ENCODE data around the gene RING1. TPM values are rescaled to one million over a fixed set of nuclear protein-coding genes. Genes with fewer than 3 reads are reported as not detected.

Gene RING1
- total and polyA plus RNA-seq, 10 of the 15 experiments (the other 5 are each of a cell fraction or from before 2014, with no cell fraction given) = 2.0 to 27.2 (median 15.8) TPM

DNA sequence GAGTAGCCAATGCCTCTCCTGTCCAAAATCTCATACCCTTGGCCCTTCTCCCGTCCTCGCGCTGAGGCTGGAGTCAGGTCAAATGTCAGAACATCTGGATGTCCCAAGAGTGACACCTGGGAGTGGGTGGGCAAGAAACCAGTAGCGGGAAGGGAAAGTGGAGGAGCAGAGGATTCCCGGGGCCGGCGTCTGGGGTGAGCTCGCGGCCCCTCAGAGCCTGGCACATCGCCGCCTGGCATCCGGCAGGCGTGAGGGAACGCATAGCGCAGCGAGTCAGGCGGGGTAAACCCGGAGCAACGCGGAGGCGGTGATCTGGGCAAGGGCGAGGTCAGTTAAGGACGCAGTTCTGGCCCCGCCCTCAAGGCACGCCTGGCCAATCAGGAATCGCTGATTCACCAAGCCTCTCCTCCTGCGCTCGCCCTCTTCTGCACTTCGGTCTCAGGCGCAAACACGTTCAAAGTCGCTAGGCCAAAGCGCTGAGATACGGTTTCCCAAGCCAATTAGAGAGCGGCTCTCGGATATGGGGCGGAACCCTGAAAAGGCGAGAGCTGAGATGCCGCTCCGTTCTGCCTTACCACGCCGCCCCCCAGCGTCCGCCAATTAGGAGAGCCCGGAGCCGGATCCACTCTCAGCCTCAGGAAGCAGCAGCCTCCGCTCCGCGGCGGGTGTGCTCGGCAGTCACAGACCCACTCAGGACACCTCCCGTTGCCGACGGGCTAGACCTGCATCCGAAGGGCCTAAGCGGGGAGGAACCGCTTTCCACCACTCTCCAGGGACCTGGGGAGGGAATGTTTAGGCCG is 40.8 kb downstream of the RING1 start (continued):
- TF ChIP-seq, protein P1, sequence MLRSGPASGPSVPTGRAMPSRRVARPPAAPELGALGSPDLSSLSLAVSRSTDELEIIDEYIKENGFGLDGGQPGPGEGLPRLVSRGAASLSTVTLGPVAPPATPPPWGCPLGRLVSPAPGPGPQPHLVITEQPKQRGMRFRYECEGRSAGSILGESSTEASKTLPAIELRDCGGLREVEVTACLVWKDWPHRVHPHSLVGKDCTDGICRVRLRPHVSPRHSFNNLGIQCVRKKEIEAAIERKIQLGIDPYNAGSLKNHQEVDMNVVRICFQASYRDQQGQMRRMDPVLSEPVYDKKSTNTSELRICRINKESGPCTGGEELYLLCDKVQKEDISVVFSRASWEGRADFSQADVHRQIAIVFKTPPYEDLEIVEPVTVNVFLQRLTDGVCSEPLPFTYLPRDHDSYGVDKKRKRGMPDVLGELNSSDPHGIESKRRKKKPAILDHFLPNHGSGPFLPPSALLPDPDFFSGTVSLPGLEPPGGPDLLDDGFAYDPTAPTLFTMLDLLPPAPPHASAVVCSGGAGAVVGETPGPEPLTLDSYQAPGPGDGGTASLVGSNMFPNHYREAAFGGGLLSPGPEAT (IDR thresholded peaks at IDR 0.05; ENCODE audit: low read depth) = peak; percentile 7; the same call in 1 of the 2 replicates
- TF ChIP-seq MEF2A (IDR thresholded peaks at IDR 0.05; ENCODE audit: insufficient read depth, low read depth, low read length) (no peak), HDGF (IDR thresholded peaks at IDR 0.05) (peak; percentile 96), SMAD1 (IDR thresholded peaks at IDR 0.05; ENCODE audit: low read depth, partially characterized antibody) (peak; percentile 20), NFXL1 (IDR thresholded peaks at IDR 0.05; ENCODE audit: borderline replicate concordance) (no peak), SP1 (IDR thresholded peaks at IDR 0.05; ENCODE audit: low read depth, low read length) (peak; percentile 87), FOS (IDR thresholded peaks at IDR 0.05; ENCODE audit: borderline replicate concordance, extremely low read depth, insufficient read length) (peak; percentile 22), STAT1 (conservative IDR thresholded peaks at IDR 0.05) (no peak), TCF12 (IDR thresholded peaks at IDR 0.05; ENCODE audit: low read depth, low read length) (0 out of 2 replicates have a peak, but pooled peaks have one; percentile 37), MTA2 (IDR thresholded peaks at IDR 0.05; ENCODE audit: low read depth) (0 out of 2 replicates have a peak, but pooled peaks have one; percentile 30), EGR1 (IDR thresholded peaks at IDR 0.05; ENCODE audit: borderline replicate concordance in 1 of 2, low read depth in 2 of 2, low read length in 2 of 2) (peak in 1 of 2 experiments; percentile 83; a peak in 2 of 3 replicates), POLR2AphosphoS5 (IDR thresholded peaks at IDR 0.05; ENCODE audit: low read length) (peak; percentile 95), SIN3A (IDR thresholded peaks at IDR 0.05; ENCODE audit: low read depth, low read length) (0 out of 2 replicates have a peak, but pooled peaks have one; percentile 34), IRF4 (IDR thresholded peaks at IDR 0.05; ENCODE audit: low read depth, low read length) (no peak), ZSCAN29 (IDR thresholded peaks at IDR 0.05) (no peak), CREM (IDR thresholded peaks at IDR 0.05; ENCODE audit: low read depth) (peak; percentile 57; the same call in 1 of the 2 replicates), TBL1XR1 (IDR thresholded peaks at IDR 0.05; ENCODE audit: low read depth, low read length) (peak; percentile 13; the same call in 1 of the 2 replicates), POLR2A (IDR thresholded peaks at IDR 0.05; ENCODE audit: low read depth, low read length) (peak; percentile 94), PAX8 (IDR thresholded peaks at IDR 0.05) (no peak)
- TF ChIP-seq, protein P2, sequence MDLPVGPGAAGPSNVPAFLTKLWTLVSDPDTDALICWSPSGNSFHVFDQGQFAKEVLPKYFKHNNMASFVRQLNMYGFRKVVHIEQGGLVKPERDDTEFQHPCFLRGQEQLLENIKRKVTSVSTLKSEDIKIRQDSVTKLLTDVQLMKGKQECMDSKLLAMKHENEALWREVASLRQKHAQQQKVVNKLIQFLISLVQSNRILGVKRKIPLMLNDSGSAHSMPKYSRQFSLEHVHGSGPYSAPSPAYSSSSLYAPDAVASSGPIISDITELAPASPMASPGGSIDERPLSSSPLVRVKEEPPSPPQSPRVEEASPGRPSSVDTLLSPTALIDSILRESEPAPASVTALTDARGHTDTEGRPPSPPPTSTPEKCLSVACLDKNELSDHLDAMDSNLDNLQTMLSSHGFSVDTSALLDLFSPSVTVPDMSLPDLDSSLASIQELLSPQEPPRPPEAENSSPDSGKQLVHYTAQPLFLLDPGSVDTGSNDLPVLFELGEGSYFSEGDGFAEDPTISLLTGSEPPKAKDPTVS (IDR thresholded peaks at IDR 0.05; ENCODE audit: low read depth, low read length) = no peak
- TF ChIP-seq, protein P3, sequence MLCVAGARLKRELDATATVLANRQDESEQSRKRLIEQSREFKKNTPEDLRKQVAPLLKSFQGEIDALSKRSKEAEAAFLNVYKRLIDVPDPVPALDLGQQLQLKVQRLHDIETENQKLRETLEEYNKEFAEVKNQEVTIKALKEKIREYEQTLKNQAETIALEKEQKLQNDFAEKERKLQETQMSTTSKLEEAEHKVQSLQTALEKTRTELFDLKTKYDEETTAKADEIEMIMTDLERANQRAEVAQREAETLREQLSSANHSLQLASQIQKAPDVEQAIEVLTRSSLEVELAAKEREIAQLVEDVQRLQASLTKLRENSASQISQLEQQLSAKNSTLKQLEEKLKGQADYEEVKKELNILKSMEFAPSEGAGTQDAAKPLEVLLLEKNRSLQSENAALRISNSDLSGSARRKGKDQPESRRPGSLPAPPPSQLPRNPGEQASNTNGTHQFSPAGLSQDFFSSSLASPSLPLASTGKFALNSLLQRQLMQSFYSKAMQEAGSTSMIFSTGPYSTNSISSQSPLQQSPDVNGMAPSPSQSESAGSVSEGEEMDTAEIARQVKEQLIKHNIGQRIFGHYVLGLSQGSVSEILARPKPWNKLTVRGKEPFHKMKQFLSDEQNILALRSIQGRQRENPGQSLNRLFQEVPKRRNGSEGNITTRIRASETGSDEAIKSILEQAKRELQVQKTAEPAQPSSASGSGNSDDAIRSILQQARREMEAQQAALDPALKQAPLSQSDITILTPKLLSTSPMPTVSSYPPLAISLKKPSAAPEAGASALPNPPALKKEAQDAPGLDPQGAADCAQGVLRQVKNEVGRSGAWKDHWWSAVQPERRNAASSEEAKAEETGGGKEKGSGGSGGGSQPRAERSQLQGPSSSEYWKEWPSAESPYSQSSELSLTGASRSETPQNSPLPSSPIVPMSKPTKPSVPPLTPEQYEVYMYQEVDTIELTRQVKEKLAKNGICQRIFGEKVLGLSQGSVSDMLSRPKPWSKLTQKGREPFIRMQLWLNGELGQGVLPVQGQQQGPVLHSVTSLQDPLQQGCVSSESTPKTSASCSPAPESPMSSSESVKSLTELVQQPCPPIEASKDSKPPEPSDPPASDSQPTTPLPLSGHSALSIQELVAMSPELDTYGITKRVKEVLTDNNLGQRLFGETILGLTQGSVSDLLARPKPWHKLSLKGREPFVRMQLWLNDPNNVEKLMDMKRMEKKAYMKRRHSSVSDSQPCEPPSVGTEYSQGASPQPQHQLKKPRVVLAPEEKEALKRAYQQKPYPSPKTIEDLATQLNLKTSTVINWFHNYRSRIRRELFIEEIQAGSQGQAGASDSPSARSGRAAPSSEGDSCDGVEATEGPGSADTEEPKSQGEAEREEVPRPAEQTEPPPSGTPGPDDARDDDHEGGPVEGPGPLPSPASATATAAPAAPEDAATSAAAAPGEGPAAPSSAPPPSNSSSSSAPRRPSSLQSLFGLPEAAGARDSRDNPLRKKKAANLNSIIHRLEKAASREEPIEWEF (IDR thresholded peaks at IDR 0.05; ENCODE audit: insufficient replicate concordance, low read depth, low read length) = no peak
- TF ChIP-seq, protein P4, sequence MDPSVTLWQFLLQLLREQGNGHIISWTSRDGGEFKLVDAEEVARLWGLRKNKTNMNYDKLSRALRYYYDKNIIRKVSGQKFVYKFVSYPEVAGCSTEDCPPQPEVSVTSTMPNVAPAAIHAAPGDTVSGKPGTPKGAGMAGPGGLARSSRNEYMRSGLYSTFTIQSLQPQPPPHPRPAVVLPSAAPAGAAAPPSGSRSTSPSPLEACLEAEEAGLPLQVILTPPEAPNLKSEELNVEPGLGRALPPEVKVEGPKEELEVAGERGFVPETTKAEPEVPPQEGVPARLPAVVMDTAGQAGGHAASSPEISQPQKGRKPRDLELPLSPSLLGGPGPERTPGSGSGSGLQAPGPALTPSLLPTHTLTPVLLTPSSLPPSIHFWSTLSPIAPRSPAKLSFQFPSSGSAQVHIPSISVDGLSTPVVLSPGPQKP (IDR thresholded peaks at IDR 0.05; ENCODE audit: low read depth, low read length) = peak; percentile 50; the same call in 1 of the 2 replicates
